Omental fat pad (tissue), 4 donors: ENCODE data around the gene SERPINB7. TPM values are rescaled to one million over a fixed set of nuclear protein-coding genes. Genes with fewer than 3 reads are reported as not detected.

ENCODE experiments used
- ATAC-seq: fragments of 150-250 bp; one replicate; pipeline ENCODE4 v1.9.1; 2016; ENCODE audit warnings: mild to moderate bottlenecking, moderate library complexity; ENCODE audit not compliant: low FRiP score
- DNase-seq: peaks from one replicate; pipeline ENCODE4 v3.0.0-alpha.2; 2019; ENCODE audit warnings: low spot score
- CTCF ChIP-seq, 3 donors: fragments of 450-650 bp; IDR thresholded peaks; one replicate each; pipeline ENCODE4 v1.5.1; 2016 to 2017; ENCODE audit warnings: antibody characterized with exemption in 3 of 3, mild to moderate bottlenecking in 3 of 3, moderate library complexity in 2 of 3
- total RNA-seq, 4 donors: library from RNA; depleted of rRNA; stranded (reverse); fragments of >200 nt; gene quantifications; one replicate each; pipeline ENCODE4 v1.1.0, GENCODE V29; 2016

The SERPINB7 gene
- total RNA-seq, 4 donors from 2014 or later: 0.36 to 2.0 (median 1.1) TPM; not detected in 1

GRCh38 chr18:63783394-63783793 lies 8.2 kb downstream of the SERPINB7 start:
- no peak for DNase-seq
- ATAC-seq: no peak
- TF ChIP-seq CTCF (IDR thresholded peaks at IDR 0.05): no peak

DNA sequence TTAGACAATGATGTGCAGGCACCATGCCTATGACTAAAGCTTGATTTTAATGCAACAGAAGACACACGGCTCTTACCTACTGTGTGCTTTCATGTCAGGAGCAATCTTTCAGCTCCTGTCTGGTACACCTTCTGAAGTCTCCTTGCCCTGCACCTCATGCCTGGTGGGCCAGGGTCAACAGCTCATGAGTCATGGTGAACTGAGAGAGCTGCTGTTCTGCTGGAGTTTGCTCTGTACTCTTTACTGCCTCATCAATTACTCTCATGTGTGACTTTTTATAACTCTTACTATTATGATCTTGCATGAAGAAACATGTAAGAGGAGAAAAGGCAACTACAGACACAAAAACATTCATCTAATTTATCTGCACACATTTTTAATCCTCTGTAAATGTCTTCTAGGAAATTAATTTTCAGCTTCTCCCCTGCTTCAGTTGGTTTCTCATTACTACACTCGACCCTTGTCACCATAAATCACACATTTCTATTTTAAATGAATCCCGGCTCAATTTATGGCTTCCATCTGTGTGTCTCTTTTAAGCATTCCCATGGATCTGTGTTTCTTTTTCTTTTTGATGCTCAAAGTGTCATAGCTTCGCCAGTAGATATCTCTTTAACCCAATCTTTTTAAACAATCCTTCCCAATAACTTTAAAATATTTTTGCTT lies 9.7 kb downstream of the SERPINB7 start:
- no peak for ATAC-seq
- no peak for TF ChIP-seq CTCF (IDR thresholded peaks at IDR 0.05)
- no peak for DNase-seq

GRCh38 chr18:63787673-63788072 lies 12.5 kb downstream of the SERPINB7 start:
- no peak for TF ChIP-seq CTCF (IDR thresholded peaks at IDR 0.05)
- ATAC-seq: no peak
- DNase-seq: no peak

- no peak for DNase-seq
- no peak for TF ChIP-seq CTCF (IDR thresholded peaks at IDR 0.05)
- ATAC-seq: no peak
Observed at GRCh38 chr18:63788447-63789096, 13.4 kb downstream of the SERPINB7 start.

DNA sequence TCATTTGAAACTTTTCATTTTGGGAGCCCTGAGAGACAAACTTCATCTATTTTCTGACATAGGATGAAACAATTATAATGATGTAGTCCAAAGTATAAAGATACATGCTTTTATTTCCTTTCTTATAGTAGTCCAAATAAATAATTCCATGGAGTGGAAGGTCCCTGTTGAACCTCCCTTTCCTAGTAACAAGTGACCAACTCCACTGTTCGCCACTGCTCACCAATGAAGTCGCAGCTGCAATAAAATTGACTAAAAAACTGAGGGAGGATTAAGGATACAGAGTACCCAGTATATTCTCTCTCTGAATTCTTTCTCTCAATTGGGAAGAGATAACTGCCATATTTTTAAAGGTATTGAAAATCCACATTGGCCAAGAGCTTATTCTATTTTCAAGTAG lies 14.1 kb downstream of the SERPINB7 start:
- no peak for TF ChIP-seq CTCF (IDR thresholded peaks at IDR 0.05)
- DNase-seq: no peak
- ATAC-seq: no peak

DNA sequence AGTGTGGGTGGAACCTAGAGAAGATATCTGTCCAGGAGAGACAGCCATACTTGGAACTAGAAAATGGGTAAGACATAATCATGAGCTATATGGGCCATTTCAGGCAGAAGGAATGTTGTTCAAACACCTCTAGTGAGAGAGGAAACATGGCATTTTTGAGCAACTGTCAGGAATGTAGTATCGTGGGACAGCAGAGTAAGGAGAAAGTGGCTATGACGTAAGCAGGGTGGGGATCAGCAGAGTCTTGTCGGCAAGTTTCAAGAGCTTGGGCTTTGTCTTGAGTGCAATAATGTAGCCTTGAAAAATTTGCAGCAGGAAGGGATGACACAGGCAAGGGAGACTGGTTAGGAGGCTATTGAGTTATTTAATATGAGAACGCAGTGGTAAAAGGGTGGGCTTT lies 20.4 kb downstream of the SERPINB7 start:
- DNase-seq (no peak), ATAC-seq (no peak)
- no peak for TF ChIP-seq CTCF (IDR thresholded peaks at IDR 0.05)

GRCh38 chr18:63799189-63799588 lies 24.0 kb downstream of the SERPINB7 start:
- no peak for ATAC-seq
- no peak for TF ChIP-seq CTCF (IDR thresholded peaks at IDR 0.05)
- no peak for DNase-seq
